HG03159 (cell line): ENCODE results near the gene ZNF423.

Source experiments
- ATAC-seq: cut with Tn5 transposase; IDR thresholded peaks from one replicate; pipeline ENCODE4 v1.9.1; 2021; ENCODE audit warnings: mild to moderate bottlenecking, moderate library complexity; ENCODE audit not compliant: unreplicated experiment

The ZNF423 gene

DNA sequence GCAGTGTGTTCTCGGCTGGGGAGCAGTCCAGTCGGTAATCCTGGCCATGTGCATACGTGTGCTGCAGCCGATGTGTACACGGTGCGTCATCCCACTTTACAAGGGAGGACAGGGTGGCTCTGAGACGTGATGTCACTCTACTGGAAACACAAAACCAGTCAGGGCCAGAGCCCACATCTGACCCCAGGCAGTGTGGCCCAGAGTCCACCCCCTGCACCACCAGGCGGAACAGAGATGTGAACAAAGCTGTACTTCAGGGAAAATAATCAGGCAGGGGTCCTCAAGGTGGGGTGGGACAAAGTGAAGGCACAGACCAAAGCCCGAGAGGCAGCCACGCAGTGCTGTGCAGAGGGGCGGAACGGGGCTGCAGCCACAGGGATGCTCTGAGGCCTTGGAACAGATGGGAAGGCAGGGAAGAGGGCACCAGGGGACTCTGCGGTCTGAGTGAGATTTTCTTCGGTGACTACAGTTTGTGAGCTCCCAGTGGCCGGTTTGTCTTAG, 181.5 kb downstream of the ZNF423 start:
- ATAC-seq: no peak

DNA sequence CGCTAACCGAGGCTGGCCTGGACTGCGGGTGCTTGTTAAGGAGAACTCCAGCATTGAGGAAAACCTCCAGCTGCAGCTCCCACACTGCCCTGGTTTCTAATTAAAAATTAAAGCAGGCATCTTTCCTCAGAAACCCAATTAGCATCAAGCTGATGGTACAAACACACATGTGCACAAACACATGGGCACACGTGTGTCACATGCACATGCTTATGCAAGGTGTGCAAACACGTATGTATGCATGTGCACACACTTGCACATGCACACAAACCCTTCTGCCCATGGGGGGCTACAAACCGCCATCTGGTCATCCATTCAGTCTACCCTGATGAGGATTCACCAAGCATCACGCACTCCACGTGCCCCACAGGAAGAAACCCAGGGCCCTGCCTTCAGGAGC, 182.5 kb downstream of the ZNF423 start:
- ATAC-seq: no peak

DNA sequence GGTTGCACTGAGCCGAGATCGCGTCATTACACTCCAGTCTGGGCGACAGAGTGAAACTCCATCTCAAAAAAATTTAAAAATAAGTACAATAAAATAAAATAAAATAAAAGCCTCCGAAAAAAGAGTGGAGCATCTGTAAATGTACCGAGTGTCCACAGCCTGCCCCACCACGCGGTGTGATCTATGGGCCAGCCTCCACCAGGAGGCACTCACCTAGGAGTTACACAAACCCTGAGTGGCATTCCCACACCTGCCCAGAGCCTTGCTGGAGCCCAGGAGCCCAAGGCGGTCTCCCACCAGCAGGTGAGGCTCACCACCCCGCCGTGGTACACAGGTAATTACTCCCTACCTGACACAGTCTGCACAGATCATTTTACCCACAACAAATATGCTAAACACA, 183.2 kb downstream of the ZNF423 start:
- ATAC-seq: no peak

DNA sequence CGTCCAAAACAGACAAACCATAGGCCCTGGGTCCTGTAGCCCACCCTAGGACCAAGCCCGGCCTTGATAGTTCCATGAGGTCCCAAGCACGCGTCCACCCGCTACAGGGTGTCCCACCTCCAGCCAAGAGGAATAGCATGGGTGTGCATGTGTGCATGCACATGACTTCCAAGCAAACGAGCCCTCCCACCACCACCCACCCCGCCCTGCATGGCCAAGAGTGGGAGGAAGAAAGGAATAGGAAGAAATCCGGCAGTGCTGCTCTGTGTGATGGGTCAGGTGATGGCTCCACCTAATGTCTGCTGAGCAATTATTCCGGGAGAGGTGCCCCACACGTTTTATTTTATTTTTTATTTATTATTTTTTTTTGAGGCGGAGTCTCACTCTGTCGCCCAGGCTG, 184.6 kb downstream of the ZNF423 start:
- ATAC-seq: no peak

DNA sequence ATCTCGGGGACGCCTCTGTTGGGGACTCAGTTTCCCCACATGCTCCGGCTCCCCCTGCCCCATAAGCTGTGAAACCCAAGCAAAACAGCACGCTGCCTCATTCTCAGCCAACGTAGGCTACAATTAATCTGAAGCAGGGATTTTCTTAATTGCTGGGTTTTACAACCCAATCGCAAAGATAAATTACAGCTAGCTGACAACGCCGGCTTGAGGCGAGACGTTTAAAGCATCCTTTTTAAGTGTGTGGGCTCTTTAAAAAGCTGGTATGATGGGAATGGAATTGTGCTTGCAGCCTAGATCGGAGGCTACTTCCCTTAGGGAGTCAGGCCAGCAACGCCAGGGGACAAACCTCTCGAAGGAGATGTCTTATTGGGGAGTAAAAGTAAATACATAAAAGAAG, 185.3 kb downstream of the ZNF423 start:
- no peak for ATAC-seq

DNA sequence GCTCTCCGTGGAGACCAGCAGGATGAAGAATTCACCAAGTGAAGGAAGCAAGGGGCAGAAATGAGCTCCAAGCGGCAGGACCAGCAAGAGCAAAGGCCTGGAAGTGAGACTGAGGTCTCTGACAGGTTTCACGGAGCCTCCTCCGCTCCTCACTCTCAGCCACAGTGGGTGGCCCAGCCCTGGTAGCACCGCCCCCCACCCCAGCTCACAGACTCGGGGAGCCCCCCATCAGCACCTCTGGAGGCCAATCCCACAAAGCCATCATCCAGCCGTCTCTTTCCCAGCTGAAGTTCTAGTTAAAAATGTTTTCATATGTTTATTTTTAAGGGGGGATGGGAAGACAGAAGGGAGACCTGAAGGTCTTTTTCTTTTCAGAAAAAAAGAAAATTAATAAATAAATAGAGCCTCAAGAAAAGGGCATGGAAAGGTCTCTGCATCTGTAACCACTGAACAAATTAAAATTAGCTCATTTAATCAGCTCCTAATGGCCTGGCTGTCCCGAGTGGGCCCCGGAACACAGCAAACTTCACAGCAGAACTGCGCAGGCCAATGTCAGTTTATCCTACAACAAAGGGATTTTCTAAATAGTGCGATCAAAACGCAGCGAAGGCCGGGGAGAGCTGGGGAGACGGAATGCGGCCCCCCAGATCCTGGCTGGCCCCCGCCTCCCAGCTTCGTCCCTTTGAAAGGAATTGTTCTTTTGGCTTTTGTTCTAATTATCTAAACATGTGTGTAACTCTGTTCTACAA, 190.3 kb downstream of the ZNF423 start:
- no peak for ATAC-seq

DNA sequence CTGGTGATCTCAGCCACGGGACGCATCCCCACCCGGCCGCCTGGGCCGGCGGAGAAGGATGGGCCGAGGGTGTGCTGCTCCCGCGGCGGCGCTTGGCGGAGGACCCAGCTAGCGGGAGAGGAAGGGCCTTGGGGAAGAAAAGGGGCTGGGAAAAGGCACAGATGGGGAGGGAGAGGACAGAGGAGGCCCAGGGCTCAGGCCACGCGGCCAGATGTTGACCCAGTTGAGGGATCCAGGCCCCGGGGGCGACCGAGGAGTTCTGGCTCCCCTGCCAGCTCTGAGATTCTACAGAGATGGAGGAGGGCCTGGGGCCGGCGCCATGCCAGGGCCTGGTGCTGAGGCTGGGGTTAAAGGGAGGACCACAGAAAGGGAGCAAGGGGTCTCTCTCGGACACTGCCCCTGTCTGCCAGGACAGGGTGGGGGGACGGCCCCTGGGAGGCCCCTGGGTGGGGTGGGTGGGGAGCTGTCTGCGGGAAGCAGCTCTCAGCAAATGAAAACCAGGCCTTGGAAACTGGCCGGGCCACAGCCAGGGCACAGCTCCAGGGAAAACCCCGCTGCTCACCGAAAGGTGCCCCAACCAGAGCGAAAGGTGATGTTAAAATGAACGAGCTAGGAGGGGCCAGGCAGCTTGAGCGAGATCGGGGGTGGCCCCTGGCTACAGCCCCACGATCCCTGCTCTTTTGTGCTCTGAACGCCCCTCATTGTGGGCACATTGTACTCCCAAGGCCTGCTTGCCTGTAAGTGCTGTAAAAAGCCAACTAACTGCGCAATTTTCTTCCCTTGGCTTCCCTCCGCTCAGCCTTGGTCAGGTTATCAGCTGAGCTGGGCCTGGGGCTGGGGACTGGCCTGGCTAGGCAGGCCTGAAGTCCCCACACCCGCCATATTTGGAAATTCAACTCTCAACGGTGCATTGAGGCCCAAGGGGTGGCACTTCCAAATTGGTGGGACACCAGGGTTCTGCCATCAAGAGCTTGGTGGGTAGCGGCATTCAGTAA, 191.4 kb downstream of the ZNF423 start:
- ATAC-seq: no peak

DNA sequence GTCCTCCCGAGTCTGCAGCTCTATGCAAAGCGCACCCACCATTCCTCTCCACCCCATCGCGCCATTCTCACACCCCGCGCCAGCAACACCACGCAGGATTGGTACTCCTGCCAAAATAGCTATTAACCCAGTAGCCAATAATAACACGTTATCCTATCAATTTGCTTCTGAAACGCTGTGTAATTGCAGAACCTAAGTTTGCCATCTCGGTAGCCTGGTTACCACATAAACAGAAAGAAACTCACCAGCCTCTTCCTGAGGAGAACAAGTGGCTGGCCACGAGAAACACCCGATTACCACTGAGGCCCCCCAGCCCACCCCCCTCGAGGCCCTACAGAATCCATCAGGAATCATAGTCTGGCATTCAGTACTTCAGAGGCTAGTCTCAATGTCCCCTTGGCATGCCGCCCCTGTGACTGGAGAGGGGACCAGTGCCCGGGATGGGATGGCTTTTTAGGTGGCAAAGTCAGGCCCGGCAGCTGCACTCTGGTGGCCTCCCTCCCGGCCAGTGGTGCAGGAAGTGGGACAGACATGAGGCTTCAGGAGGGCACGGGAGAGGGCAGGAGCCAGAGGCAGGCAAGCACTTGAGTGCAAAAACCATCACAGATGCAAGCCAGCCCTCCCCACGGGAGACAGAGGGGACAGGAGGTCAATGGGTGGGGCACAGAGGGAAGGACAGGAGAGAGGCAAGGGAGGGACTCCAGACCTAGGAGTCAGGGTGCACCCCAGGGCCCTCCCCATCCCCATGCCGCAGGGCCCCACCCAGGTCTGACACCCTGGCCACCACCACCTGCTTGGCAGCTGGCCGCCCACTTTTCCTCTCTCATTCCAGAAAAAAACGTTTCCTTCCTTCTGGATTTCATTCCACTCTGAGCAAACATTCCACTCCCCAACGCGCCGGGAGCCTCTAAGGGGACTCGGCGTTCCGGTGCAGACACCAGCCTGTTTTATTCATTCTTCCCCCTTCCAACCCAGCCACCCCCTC, 192.5 kb downstream of the ZNF423 start:
- ATAC-seq: no peak

DNA sequence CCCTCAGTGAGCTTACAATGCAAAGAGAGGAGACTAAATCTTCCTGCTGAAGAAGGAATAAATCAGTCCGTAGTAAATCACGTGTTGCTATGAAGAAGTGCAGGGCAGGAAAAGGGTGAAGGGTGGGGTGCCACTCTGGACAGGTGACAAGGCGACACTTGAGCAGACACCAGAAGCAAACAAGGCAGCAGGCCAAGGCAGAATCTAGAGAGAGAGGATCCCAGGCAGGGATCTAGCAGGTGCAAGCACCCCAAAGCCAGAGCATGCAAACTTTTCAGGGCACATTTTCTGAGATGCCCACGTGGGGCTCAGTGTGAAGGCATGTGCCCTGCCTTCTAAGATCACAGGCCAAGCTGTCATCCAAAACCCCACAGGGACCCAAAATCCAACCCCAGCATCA, 193.3 kb downstream of the ZNF423 start:
- ATAC-seq: no peak

DNA sequence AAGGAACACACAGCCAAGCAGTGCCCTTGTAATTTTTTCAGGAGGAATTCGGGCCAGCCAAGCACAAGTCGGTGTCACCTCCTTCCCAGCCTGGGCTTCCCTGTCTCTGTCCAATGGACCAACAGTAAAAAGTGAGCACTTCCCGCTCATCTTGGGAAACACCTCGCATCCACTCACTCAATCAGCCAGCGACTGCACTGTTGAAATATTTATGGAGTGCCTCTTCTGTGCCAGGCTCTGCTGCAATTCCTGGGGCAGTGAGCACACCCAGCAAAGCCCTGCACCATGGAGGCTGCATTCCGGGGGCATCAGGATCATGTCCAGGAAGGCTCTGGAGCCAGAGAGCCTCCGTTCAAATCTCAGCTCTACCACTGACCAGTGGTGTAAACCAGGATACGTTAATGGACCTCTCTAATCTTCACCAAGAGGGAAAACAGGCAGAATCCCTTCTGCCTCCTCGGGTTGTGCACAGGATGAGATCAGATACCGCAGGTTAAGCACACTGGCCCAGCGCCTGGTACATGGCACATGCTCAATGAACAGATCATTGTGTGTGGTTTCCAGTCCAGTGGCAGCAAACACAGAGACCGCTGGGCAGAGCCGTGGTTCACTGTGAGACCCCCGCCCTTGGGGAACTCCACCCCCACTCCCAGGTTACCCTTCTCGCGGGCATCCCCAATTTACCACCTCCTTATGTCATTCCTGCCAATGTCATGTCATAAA, 194.3 kb downstream of the ZNF423 start:
- ATAC-seq: no peak

DNA sequence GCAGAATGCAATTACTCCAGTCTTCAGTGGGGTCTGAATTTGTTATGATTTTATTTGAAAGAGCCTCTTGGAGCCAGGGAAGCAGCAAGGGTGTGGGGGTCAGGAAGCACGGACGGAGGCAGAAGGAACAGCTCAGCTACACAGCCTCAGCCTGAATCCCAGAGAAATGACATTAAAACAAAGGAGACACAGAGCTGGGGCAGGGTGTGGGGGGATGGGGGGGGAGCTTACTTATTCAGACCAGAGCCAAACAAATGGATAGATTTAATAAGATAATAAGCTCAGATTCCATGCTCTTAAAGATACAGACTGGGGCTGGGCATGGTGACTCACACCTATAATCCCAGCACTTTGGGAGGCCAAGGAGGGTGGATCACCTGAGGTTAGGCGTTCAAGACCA, 195.3 kb downstream of the ZNF423 start:
- no peak for ATAC-seq

DNA sequence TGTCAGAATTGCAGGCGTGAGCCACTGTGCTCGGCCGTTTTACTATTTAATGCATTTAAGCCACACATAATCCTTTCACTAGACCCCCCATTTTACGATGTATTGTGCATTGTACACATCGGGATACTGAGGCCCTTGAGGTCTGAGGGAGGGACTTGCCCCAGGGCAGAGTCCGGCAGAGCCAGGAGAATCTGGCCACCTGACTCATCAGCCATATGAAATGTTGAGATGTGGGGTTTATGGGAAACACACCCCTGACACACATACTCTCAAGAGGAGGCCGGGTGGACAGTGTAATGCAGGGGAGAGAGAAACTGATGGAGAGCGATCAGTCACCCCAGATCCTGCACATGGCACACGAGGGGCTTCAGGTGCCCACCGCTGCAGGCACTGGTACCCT, 196.6 kb downstream of the ZNF423 start:
- no peak for ATAC-seq

DNA sequence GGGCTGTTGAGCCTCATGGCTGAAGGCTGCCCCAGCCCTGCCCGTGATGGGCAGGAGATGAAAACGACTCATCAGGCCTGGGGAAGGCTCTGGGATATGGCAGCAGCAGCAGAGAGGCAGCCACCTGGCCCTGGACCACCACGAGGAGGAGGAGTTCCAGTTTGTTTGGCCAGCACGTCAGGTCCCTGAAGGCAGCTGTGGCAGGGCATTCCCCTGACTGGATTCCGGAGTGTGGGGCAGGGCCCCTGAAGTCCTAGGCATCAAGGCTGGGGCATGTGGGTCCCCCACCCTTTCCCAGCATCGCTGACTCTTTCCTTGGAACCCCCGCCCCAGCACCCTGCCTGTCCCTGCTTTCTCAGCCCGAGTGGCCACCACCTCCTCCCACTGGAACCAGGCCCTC, 197.4 kb downstream of the ZNF423 start:
- ATAC-seq: no peak

DNA sequence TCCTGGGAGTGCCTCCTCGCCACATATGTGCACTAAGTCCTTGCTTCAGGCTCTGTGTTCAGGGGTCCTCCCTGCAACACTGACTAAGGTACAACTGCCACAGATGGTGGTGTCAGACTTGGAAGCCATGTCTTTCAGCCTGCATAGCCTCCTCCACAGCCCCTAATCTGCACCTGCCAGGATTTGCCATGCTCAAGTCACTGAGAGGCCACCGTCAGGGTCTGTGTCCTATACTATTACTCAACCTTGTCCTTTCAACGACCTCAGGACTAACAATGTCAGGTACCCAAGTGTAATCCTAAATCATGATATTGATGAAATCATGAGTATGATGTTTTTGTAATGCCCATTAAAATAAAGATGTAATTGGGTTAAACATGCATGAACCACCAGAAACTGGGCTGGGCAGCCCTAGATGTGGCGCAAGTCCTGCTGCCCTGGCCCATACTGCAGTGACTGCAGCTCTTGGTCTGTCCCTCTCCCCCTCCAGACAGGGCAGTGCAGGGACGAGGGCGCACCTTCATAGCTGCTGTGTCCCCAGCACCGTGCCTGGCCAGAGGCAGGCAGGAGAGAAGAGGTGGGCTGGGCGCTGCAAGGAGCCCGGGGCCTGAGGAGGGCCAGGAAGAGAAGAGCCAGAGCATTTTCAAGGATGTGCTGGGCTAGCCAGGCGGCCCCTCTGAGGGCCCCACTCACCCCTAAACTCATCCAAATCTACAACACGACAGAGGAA, 198.0 kb downstream of the ZNF423 start:
- no peak for ATAC-seq

DNA sequence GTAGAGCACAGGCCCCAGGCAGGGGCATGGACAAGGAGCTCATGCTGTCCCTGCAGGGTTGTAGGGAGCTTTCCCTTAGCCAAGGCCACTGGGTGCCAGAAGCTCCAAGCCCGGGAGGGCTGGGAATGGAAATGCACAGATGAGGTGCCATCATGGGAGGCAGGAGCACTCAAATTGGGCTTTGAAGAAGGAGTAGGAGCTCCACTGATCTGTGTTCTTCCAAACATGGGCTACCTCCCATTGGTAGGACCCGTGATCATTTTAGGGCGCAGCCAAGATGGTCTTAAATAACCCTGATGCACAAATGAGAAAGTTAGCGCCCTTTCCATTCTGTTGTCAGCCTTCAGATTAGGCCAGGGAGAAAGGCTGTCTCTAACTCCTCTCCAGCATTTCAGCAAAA, 201.5 kb downstream of the ZNF423 start:
- no peak for ATAC-seq

DNA sequence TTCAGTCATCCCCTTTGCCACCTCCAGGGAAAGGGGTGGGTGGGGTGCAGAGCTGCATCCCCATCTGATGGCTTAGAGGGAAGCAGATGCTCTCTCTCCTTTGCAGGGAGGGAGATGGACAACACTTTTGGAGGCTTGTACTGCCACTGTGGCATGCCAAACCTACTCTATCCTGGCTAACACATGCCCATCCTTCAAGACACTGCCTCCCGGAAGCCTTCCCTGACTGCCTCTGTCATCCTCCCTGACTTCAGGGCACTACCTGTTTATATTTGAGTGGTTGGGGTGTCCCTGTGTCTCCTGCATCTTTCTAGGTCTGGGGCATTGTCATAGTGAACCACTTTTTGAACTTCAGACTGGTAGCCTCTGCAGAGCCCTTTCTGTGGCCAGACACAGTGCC, 202.3 kb downstream of the ZNF423 start:
- no peak for ATAC-seq

DNA sequence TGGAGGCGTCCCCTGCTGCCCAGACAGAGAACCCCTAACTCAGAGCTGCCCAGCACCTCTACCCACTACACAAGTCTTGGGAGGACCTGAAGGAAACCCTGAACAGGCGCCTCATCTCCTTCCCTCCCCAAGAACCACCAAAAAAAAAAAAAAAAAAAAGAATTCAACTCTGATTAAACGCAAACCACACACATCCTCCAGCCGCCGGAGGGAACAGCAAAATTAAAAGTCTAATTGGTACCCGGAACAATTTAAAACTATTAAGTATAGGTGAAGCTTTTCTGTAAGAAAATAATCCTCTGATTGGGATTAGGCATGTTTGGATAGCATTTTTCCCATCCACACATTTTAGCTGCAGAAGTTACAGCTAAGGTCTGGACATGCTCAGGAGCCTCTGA, 202.7 kb downstream of the ZNF423 start:
- no peak for ATAC-seq

DNA sequence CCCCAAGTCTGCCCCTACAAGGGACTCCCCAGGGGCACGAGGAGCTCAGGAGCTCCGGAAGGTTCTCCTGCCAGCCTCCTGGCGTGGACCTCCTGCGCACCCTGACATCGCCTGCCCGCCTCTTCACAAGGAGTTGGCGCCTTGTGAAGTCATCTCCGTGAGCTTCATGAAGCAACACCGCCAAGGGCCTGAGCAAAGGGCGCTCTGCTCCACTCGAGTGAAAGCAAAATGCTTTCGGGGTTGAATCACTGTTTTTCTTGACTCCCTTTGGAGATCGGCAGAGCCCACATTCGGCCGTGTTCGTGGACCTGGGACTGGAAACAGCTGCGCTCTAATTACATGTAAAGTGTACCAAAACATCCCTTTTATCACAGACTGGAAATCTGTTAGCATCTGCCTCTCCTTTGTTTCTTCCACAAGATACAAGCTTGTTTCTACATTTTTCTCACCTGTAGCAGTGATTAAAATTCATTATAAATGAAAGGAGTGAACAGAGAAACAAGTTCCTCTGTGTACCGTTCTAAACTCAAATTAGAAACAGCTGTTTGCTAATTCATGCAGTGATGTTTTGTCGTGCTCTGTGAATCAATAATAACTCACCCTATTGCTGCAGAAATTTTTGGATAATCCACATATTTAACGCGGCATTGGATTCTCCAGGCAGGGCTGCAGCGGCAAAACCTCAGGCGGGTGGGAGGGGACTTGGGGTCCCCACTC, 203.3 kb downstream of the ZNF423 start:
- no peak for ATAC-seq

DNA sequence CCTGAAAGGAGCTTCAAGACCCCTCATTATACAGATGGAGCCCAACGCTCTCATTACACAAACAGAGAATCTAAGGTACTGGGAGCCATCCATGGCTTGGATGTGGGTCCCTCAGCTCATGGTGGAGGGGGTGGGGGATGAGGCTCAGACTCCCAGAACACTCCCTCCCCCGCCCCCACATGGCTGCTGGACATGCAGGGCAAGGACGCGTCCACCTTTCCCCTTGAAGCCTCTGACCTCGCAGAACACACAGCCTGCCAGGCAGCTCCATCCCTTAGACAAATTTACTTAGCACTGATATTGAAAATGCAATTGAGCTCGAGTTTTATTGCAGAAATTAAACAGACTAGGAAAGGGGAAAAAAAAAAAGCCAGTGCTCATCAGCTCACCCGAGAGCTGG, 203.9 kb downstream of the ZNF423 start:
- no peak for ATAC-seq
